Fibroblast of lung (primary cell): ENCODE measurements around the gene ABCA13. TPM values are rescaled to one million over a fixed set of nuclear protein-coding genes. Genes with fewer than 3 reads are reported as not detected.

Experiments used
- DNase-seq, 2 donors: peaks; one replicate each; pipeline versions ENCODE4 v3.0.0 to v3.0.0-alpha.2; 2010; ENCODE audit warnings: low read depth in 2 of 2
- H2AFZ ChIP-seq: 2 replicates; pipeline ENCODE4 v1.5.1; 2012; ENCODE audit warnings: low read length, control low read depth, inconsistent platforms
- H3K27ac ChIP-seq: 2 replicates; pipeline ENCODE4 v1.5.1; 2011; ENCODE audit warnings: low read length, control low read depth; ENCODE audit not compliant: insufficient read depth
- H3K27me3 ChIP-seq: 2 replicates; pipeline ENCODE4 v1.5.1; 2011; ENCODE audit warnings: mild to moderate bottlenecking, low read length; ENCODE audit not compliant: control insufficient read depth, insufficient read depth
- H3K36me3 ChIP-seq: 2 replicates; pipeline ENCODE4 v1.5.1; 2011; ENCODE audit warnings: low read length; ENCODE audit not compliant: control insufficient read depth, insufficient read depth
- H3K4me1 ChIP-seq: 2 replicates; pipeline ENCODE4 v1.5.1; 2011; ENCODE audit warnings: low read length; ENCODE audit not compliant: control insufficient read depth, insufficient read depth; ENCODE audit errors: extremely low read depth
- H3K4me2 ChIP-seq: 2 replicates; pipeline ENCODE4 v1.5.1; 2011; ENCODE audit warnings: low read length, control low read depth; ENCODE audit not compliant: insufficient read depth; ENCODE audit errors: extremely low read depth
- H3K4me3 ChIP-seq, 4 experiments: fragments of 200-600 bp in 1 of 4; sonication (generic) in 1 of 4; replicated peaks in 1 of 4; 2 replicates each; pipeline ENCODE4 v1.5.1; 2011 to 2016; ENCODE audit warnings: low read length in 4 of 4, low read depth in 3 of 4, mild to moderate bottlenecking in 3 of 4, control low read depth in 2 of 4, inconsistent platforms in 1 of 4, mixed read lengths in 1 of 4; ENCODE audit not compliant: insufficient read depth in 1 of 4; ENCODE audit errors: control extremely low read depth in 1 of 4
- H3K79me2 ChIP-seq: 2 replicates; pipeline ENCODE4 v1.5.1; 2012; ENCODE audit warnings: mild to moderate bottlenecking, low read length, inconsistent platforms; ENCODE audit not compliant: control insufficient read depth, insufficient read depth
- H3K9ac ChIP-seq: 2 replicates; pipeline ENCODE4 v1.5.1; 2011; ENCODE audit warnings: mild to moderate bottlenecking, low read length, control low read depth; ENCODE audit not compliant: insufficient read depth
- H3K9me3 ChIP-seq: 2 replicates; pipeline ENCODE4 v1.5.1; 2012; ENCODE audit warnings: low read depth, low read length; ENCODE audit not compliant: control insufficient read depth, insufficient read depth
- H4K20me1 ChIP-seq: 2 replicates; pipeline ENCODE4 v1.5.1; 2011; ENCODE audit warnings: low read length; ENCODE audit not compliant: control insufficient read depth, insufficient read depth; ENCODE audit errors: extremely low read depth
- CTCF ChIP-seq, 2 donors: IDR thresholded peaks in 1 of 2; conservative IDR thresholded peaks in 1 of 2; 1 replicate in 1 of 2; 2 replicates in 1 of 2; pipeline ENCODE4 v1.5.1; 2011 to 2012; ENCODE audit warnings: low read length in 2 of 2, control low read depth in 1 of 2, inconsistent platforms in 1 of 2, low read depth in 1 of 2, mild to moderate bottlenecking in 1 of 2
- EZH2 ChIP-seq: IDR thresholded peaks from 2 replicates; pipeline ENCODE4 v1.5.1; 2012; ENCODE audit warnings: low read length, control low read depth, mild to moderate bottlenecking; ENCODE audit errors: missing control alignments
- polyA plus RNA-seq, 2 donors: library from polyadenylated mRNA; depleted of rRNA in 1 of 2; stranded (reverse) in 1 of 2; unstranded in 1 of 2; fragments of >200 nt; gene quantifications; 2 replicates each; pipeline ENCODE4 v1.2.1, GENCODE V29; 2011 to 2012; ENCODE audit warnings: missing spikeins in 1 of 2
- total RNA-seq: library from RNA; depleted of rRNA; stranded (reverse); fragments of >200 nt; gene quantifications from 2 replicates; pipeline ENCODE4 v1.2.1, GENCODE V29; 2014

Gene ABCA13
- total and polyA plus RNA-seq, 2 donors (not counting 1 experiment from before 2014, with no cell fraction given), result 0.08 to 10.9 TPM

- Histone ChIP-seq H3K79me2 (no peaks in the 10 kb centered on the region), H3K9ac (no peak overlapping the region), H3K9me3 (no peaks in the 10 kb centered on the region), H3K27me3 (no peaks in the 10 kb centered on the region), H3K27ac (no peak overlapping the region), H4K20me1 (no peaks in the 10 kb centered on the region), H3K36me3 (no peaks in the 10 kb centered on the region), H2AFZ (no peak overlapping the region), H3K4me3 (no peak overlapping the region), H3K4me2 (no peak overlapping the region), H3K4me1 (no peaks in the 10 kb centered on the region)
- DNase-seq, result no peak
- TF ChIP-seq EZH2, result no peak
- TF ChIP-seq CTCF (conservative IDR thresholded peaks at IDR 0.05 in 1 of 2, IDR thresholded peaks at IDR 0.05 in 1 of 2; ENCODE audit: low read depth in 1 of 2, low read length in 2 of 2), result no peak
Measured at GRCh38 chr7:48217753-48218152, 46.5 kb downstream of the ABCA13 start.

- TF ChIP-seq EZH2, result no peak
- TF ChIP-seq CTCF (conservative IDR thresholded peaks at IDR 0.05 in 1 of 2, IDR thresholded peaks at IDR 0.05 in 1 of 2; ENCODE audit: low read depth in 1 of 2, low read length in 2 of 2), result no peak
- H3K79me2 ChIP-seq, result no peaks in the 10 kb centered on the region
- no peaks in the 10 kb centered on the region for H3K4me1 ChIP-seq
- no peak overlapping the region for H3K4me3 ChIP-seq
- H3K9me3 ChIP-seq, result no peaks in the 10 kb centered on the region
- no peaks in the 10 kb centered on the region for H4K20me1 ChIP-seq
- H3K27ac ChIP-seq, result no peak overlapping the region
- no peak overlapping the region for H3K4me2 ChIP-seq
- DNase-seq, result no peak
- H3K9ac ChIP-seq, result no peak overlapping the region
- no peaks in the 10 kb centered on the region for H3K36me3 ChIP-seq
- no peaks in the 10 kb centered on the region for H3K27me3 ChIP-seq
- H2AFZ ChIP-seq, result no peak overlapping the region
Measured at GRCh38 chr7:48224042-48224441, 52.8 kb downstream of the ABCA13 start.

GRCh38 chr7:48225101-48225500, 53.8 kb downstream of the ABCA13 start:
- Histone ChIP-seq H3K36me3 (no peaks in the 10 kb centered on the region), H2AFZ (no peak overlapping the region), H4K20me1 (no peaks in the 10 kb centered on the region)

More at GRCh38 chr7:48225101-48225500, 53.8 kb downstream of the ABCA13 start:
- H3K4me1 ChIP-seq, result no peaks in the 10 kb centered on the region
- no peak overlapping the region for H3K27ac ChIP-seq
- TF ChIP-seq CTCF (conservative IDR thresholded peaks at IDR 0.05 in 1 of 2, IDR thresholded peaks at IDR 0.05 in 1 of 2; ENCODE audit: low read depth in 1 of 2, low read length in 2 of 2), result no peak
- TF ChIP-seq EZH2, result no peak
- H3K9ac ChIP-seq, result no peak overlapping the region
- no peak overlapping the region for H3K4me2 ChIP-seq
- H3K27me3 ChIP-seq, result no peaks in the 10 kb centered on the region
- H3K4me3 ChIP-seq, result no peak overlapping the region
- DNase-seq, result no peak
- no peaks in the 10 kb centered on the region for H3K9me3 ChIP-seq
- H3K79me2 ChIP-seq, result no peaks in the 10 kb centered on the region
